Natural killer cell (primary cell): ENCODE data around the gene RTP5. TPM values are rescaled to one million over a fixed set of nuclear protein-coding genes. Genes with fewer than 3 reads are reported as not detected.
A peak's percentile ranks its signal among the peaks of the same experiment; 100 is the strongest.

Experiments used
- ATAC-seq, 3 donors: fragments of 150-1000 bp in 2 of 3; fragments of 200-7000 bp in 1 of 3; cut with Tn5 transposase; 1 replicate in 1 of 3; 2 replicates in 2 of 3; pipeline ENCODE4 v1.10.0; 2021; ENCODE audit warnings: mild to moderate bottlenecking in 2 of 3, moderate library complexity in 2 of 3
- DNase-seq, 2 donors: peaks; one replicate each; pipeline versions ENCODE4 v3.0.0 to v3.0.0-alpha.2; 2013 to 2021; ENCODE audit warnings: mixed read lengths in 1 of 2
- H3K27ac ChIP-seq: one replicate; pipeline ENCODE4 v1.5.1; 2013; ENCODE audit warnings: mild to moderate bottlenecking, low read length
- H3K27me3 ChIP-seq: one replicate; pipeline ENCODE4 v1.6.1; 2013; ENCODE audit warnings: low read length; ENCODE audit not compliant: control insufficient read depth, insufficient read depth
- H3K36me3 ChIP-seq: one replicate; pipeline ENCODE4 v1.6.1; 2013; ENCODE audit warnings: low read length; ENCODE audit not compliant: control insufficient read depth, insufficient read depth
- H3K4me1 ChIP-seq: one replicate; pipeline ENCODE4 v1.6.1; 2013; ENCODE audit warnings: low read length; ENCODE audit not compliant: control insufficient read depth, insufficient read depth
- H3K4me3 ChIP-seq: one replicate; pipeline ENCODE4 v1.5.1; 2013; ENCODE audit warnings: low read length
- H3K9me3 ChIP-seq: one replicate; pipeline ENCODE4 v1.6.1; 2013; ENCODE audit warnings: low read length; ENCODE audit not compliant: control insufficient read depth, insufficient read depth
- H3K27ac Mint-ChIP-seq, 2 donors: one replicate each; pipeline ENCODE4 v1.8.0; 2022; ENCODE audit warnings: mild to moderate bottlenecking in 2 of 2, mixed read lengths in 2 of 2, moderate library complexity in 1 of 2
- H3K27me3 Mint-ChIP-seq, 2 donors: one replicate each; pipeline ENCODE4 v1.8.0; 2022; ENCODE audit warnings: low read depth in 2 of 2, mixed read lengths in 2 of 2
- H3K36me3 Mint-ChIP-seq: one replicate; pipeline ENCODE4 v1.8.0; 2022; ENCODE audit warnings: mixed read lengths
- H3K4me1 Mint-ChIP-seq, 2 donors: one replicate each; pipeline ENCODE4 v1.8.0; 2022; ENCODE audit warnings: mixed read lengths in 2 of 2
- H3K4me3 Mint-ChIP-seq: one replicate; pipeline ENCODE4 v1.8.0; 2022; ENCODE audit warnings: mild to moderate bottlenecking, moderate library complexity, mixed read lengths
- H3K9me3 Mint-ChIP-seq, 2 donors: one replicate each; pipeline ENCODE4 v1.8.0; 2022; ENCODE audit warnings: mixed read lengths in 2 of 2
- CTCF ChIP-seq: fragments of 200-600 bp; IDR thresholded peaks from one replicate; pipeline ENCODE4 v1.8.0; 2022; ENCODE audit warnings: antibody characterized with exemption
- WGBS: methylation state at CpG from one replicate; pipeline ENCODE4 v1.1.7; 2013; ENCODE audit warnings: missing lambda C conversion rate; ENCODE audit not compliant: insufficient coverage; 5-methylcytosine and 5-hydroxymethylcytosine counted together
- intact Hi-C: fragments of 100-400 bp; cut with micrococcal nuclease; formaldehyde crosslinking; loops from one replicate; pipeline ENCODE4 v1.14.2; 2022
- total RNA-seq, 4 donors: library from RNA; stranded (reverse); fragments of 120-200 nt in 1 of 4; gene quantifications; one replicate each; pipeline versions ENCODE4 v1.2.3 to v1.2.4, GENCODE V29; 2013 to 2022

Gene RTP5
- total RNA-seq, 3 donors from 2014 or later (not counting 1 experiment from before 2014, with no cell fraction given), result 0.47 to 1.7 (median 0.68) TPM

- H3K36me3 Mint-ChIP-seq, result no peaks in the 10 kb centered on the region
- peak overlapping the region; percentile 47 to 73 for H3K27ac Mint-ChIP-seq
- DNase-seq (peak in 1 of 2 donors; percentile 12), ATAC-seq (no peak)
- intact Hi-C loops, result no loop called here
- no peak for TF ChIP-seq CTCF
- peaks cover 0 to 2% of the 10 kb centered on the region in 2 donors for H3K27me3 Mint-ChIP-seq
- peak overlapping the region; percentile 35 for H3K4me3 Mint-ChIP-seq
- Histone ChIP-seq H3K27me3 (no peaks in the 10 kb centered on the region), H3K27ac (no peak overlapping the region), H3K4me3 (no peak overlapping the region), H3K9me3 (no peaks in the 10 kb centered on the region), H3K36me3 (no peaks in the 10 kb centered on the region), H3K4me1 (peaks cover 23% of the 10 kb centered on the region)
- H3K4me1 Mint-ChIP-seq, result peaks cover 0 to 9% of the 10 kb centered on the region in 2 donors
- WGBS, result 93% methylated on average over 17 of the region's 17 CpGs
- H3K9me3 Mint-ChIP-seq, result peaks cover 0 to 2% of the 10 kb centered on the region in 2 donors
Observed at GRCh38 chr2:241897231-241897916, 27.8 kb downstream of the RTP5 start.

- no peak for TF ChIP-seq CTCF
- 95% methylated on average over 30 of the region's 30 CpGs for WGBS
- H3K4me1 Mint-ChIP-seq, result peaks cover 0 to 9% of the 10 kb centered on the region in 2 donors
- H3K27ac Mint-ChIP-seq, result no peak overlapping the region
- intact Hi-C loops, result no loop called here
- H3K27me3 Mint-ChIP-seq, result peaks cover 0 to 2% of the 10 kb centered on the region in 2 donors
- no peaks in the 10 kb centered on the region for H3K36me3 Mint-ChIP-seq
- Histone ChIP-seq H3K27ac (no peak overlapping the region), H3K27me3 (no peaks in the 10 kb centered on the region), H3K36me3 (no peaks in the 10 kb centered on the region), H3K4me3 (no peak overlapping the region), H3K9me3 (no peaks in the 10 kb centered on the region), H3K4me1 (peaks cover 26% of the 10 kb centered on the region)
- H3K9me3 Mint-ChIP-seq, result peaks cover 0 to 2% of the 10 kb centered on the region in 2 donors
- ATAC-seq (no peak), DNase-seq (peak in 1 of 2 donors; percentile 10)
- H3K4me3 Mint-ChIP-seq, result no peak overlapping the region
Observed at GRCh38 chr2:241898463-241899270, 29.1 kb downstream of the RTP5 start.

GRCh38 chr2:241900251-241901017 is 30.9 kb downstream of the RTP5 start:
- H3K27me3 ChIP-seq, result no peaks in the 10 kb centered on the region
- peaks cover 14% of the 10 kb centered on the region for H3K4me1 ChIP-seq
- Mint-ChIP-seq H3K9me3 (peaks cover 0 to 2% of the 10 kb centered on the region in 2 donors), H3K4me3 (no peak overlapping the region), H3K36me3 (no peaks in the 10 kb centered on the region), H3K4me1 (peaks cover 0 to 8% of the 10 kb centered on the region in 2 donors), H3K27me3 (peaks cover 0 to 2% of the 10 kb centered on the region in 2 donors), H3K27ac (no peak overlapping the region)
- no peak overlapping the region for H3K27ac ChIP-seq
- 94% methylated on average over 32 of the region's 32 CpGs for WGBS
- intact Hi-C loops, result no loop called here
- no peaks in the 10 kb centered on the region for H3K9me3 ChIP-seq
- H3K4me3 ChIP-seq, result no peak overlapping the region
- peak in 1 of 2 donors; percentile 8 for DNase-seq
- ATAC-seq, result no peak
- no peaks in the 10 kb centered on the region for H3K36me3 ChIP-seq
- TF ChIP-seq CTCF, result no peak
